OCI-LY1 (cell line): ENCODE results near the gene MRPL54.

Experiments
- H2AFZ ChIP-seq: fragments of 200-600 bp; sonication (generic), shearing (Covaris generic); 2 replicates; pipeline ENCODE4 v1.6.0; 2014; ENCODE audit warnings: antibody characterized with exemption, mild to moderate bottlenecking, low read length
- H3F3A ChIP-seq: fragments of 200-600 bp; sonication (generic), shearing (Covaris generic); 2 replicates; pipeline ENCODE4 v1.6.0; 2014; ENCODE audit warnings: mild to moderate bottlenecking, antibody characterized with exemption, low read length, moderate library complexity; ENCODE audit not compliant: insufficient read depth
- H3K27ac ChIP-seq: fragments of 200-600 bp; sonication (generic); 2 replicates; pipeline ENCODE4 v1.5.1; 2014; ENCODE audit warnings: low read length, mixed run types, mild to moderate bottlenecking, low read depth; ENCODE audit not compliant: poor library complexity, severe bottlenecking
- H3K27me3 ChIP-seq: fragments of 200-600 bp; sonication (generic); 2 replicates; pipeline ENCODE4 v1.6.0; 2014; ENCODE audit warnings: antibody characterized with exemption, mild to moderate bottlenecking, low read length, moderate library complexity; ENCODE audit not compliant: insufficient read depth
- H3K36me3 ChIP-seq: fragments of 200-600 bp; sonication (generic); 2 replicates; pipeline ENCODE4 v1.6.1; 2014; ENCODE audit warnings: mild to moderate bottlenecking, antibody characterized with exemption, low read length, moderate library complexity, mixed read lengths; ENCODE audit not compliant: insufficient read depth
- H3K4me1 ChIP-seq: fragments of 200-600 bp; sonication (generic); 2 replicates; pipeline ENCODE4 v1.5.1; 2014; ENCODE audit warnings: mild to moderate bottlenecking, low read length, moderate library complexity; ENCODE audit not compliant: insufficient read depth, severe bottlenecking
- H3K4me2 ChIP-seq: fragments of 200-600 bp; sonication (generic), shearing (Covaris generic); 2 replicates; pipeline ENCODE4 v1.6.1; 2014; ENCODE audit warnings: low read length
- H3K4me3 ChIP-seq: fragments of 200-600 bp; sonication (generic); 2 replicates; pipeline ENCODE4 v1.5.1; 2014; ENCODE audit warnings: low read length, low read depth, mild to moderate bottlenecking, mixed read lengths; ENCODE audit not compliant: poor library complexity, severe bottlenecking
- H3K79me2 ChIP-seq: fragments of 200-600 bp; shearing (Covaris generic); 2 replicates; pipeline ENCODE4 v1.6.1; 2016; ENCODE audit warnings: mixed run types, low read length, mixed read lengths; ENCODE audit not compliant: insufficient read depth
- H3K9ac ChIP-seq: fragments of 200-600 bp; sonication (generic), shearing (Covaris generic); 2 replicates; pipeline ENCODE4 v1.6.1; 2014; ENCODE audit warnings: mild to moderate bottlenecking, low read length, mixed read lengths
- H3K9me2 ChIP-seq: fragments of 200-600 bp; sonication (generic), shearing (Covaris generic); 2 replicates; pipeline ENCODE4 v1.6.1; 2014; ENCODE audit warnings: low read depth, mild to moderate bottlenecking, low read length, mixed read lengths
- H3K9me3 ChIP-seq: fragments of 200-600 bp; shearing (Covaris generic); 2 replicates; pipeline ENCODE4 v1.6.1; 2014; ENCODE audit warnings: low read length, mixed read lengths
- H4K20me1 ChIP-seq: fragments of 200-600 bp; sonication (generic), shearing (Covaris generic); 2 replicates; pipeline ENCODE4 v1.6.0; 2016; ENCODE audit warnings: mild to moderate bottlenecking, low read length; ENCODE audit not compliant: insufficient read depth
- EZH2 ChIP-seq: fragments of 200-600 bp; sonication (generic), shearing (Covaris generic); IDR thresholded peaks from 2 replicates; pipeline ENCODE4 v1.8.0; 2017; ENCODE audit warnings: borderline replicate concordance, mixed run types, mild to moderate bottlenecking, antibody characterized with exemption, low read length, moderate library complexity, mixed read lengths
- TF ChIP-seq, protein P1 (sequence below): fragments of 200-600 bp; sonication (generic), shearing (Covaris generic); IDR thresholded peaks from 2 replicates; pipeline ENCODE4 v1.5.1; 2017; ENCODE audit warnings: mild to moderate bottlenecking, antibody characterized with exemption, low read length, moderate library complexity, mixed read lengths

Gene MRPL54

DNA sequence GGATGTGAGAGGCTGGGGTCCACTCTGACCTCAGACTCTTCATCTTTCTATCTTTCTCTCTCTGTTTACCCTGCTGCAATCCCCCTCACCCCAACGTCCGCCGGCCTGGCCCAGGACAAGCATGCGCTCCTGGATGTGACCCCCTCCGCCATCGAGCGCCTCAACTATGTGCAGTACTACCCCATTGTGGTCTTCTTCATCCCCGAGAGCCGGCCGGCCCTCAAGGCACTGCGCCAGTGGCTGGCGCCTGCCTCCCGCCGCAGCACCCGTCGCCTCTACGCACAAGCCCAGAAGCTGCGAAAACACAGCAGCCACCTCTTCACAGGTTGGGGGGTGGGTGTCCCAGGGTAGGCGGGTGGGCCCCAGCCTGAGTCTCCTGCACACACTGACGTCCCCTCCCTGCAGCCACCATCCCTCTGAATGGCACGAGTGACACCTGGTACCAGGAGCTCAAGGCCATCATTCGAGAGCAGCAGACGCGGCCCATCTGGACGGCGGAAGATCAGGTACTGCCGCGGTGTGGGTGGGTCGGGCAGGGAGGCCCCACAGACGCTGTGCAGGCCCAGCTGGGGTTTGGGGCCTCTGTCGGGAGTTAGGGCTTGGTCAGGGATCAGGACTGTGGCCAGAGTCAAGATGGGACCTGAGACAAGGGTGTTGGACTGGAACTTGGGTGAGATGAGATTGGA, 16.0 kb upstream of the MRPL54 start:
- Histone ChIP-seq H3K9ac (no peak overlapping the region), H3K9me3 (no peaks in the 10 kb centered on the region), H3K36me3 (peaks cover 13% of the 10 kb centered on the region), H3K9me2 (no peaks in the 10 kb centered on the region), H3K4me1 (no peaks in the 10 kb centered on the region), H2AFZ (no peak overlapping the region), H3K27me3 (no peaks in the 10 kb centered on the region; the same call in 1 of the 2 replicates), H3K4me3 (no peak overlapping the region), H3K79me2 (no peaks in the 10 kb centered on the region), H3K27ac (no peak overlapping the region), H3F3A (no peaks in the 10 kb centered on the region), H4K20me1 (no peaks in the 10 kb centered on the region), H3K4me2 (no peak overlapping the region)
- no peak for TF ChIP-seq EZH2
- TF ChIP-seq, protein P1, sequence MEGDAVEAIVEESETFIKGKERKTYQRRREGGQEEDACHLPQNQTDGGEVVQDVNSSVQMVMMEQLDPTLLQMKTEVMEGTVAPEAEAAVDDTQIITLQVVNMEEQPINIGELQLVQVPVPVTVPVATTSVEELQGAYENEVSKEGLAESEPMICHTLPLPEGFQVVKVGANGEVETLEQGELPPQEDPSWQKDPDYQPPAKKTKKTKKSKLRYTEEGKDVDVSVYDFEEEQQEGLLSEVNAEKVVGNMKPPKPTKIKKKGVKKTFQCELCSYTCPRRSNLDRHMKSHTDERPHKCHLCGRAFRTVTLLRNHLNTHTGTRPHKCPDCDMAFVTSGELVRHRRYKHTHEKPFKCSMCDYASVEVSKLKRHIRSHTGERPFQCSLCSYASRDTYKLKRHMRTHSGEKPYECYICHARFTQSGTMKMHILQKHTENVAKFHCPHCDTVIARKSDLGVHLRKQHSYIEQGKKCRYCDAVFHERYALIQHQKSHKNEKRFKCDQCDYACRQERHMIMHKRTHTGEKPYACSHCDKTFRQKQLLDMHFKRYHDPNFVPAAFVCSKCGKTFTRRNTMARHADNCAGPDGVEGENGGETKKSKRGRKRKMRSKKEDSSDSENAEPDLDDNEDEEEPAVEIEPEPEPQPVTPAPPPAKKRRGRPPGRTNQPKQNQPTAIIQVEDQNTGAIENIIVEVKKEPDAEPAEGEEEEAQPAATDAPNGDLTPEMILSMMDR: no peak

DNA sequence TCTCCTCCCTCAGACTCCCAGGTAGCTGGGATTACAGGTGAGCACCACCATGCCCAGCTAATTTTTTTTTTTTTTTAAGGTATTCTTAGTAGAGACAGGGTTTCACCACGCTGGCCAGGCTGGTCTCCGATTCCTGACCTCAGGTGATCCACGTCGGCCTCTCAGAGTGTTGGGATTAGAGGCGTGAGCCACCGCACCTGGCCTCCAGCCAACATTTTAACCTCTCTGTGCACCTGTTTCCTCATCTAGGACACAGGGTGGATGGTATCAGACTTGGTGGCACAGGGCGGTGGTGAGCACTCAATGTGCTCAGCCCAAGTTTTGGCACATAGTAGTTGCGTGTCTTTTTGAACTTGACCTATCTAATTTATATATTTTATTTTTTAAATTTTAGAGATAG, 13.5 kb upstream of the MRPL54 start:
- Histone ChIP-seq H3K79me2 (no peaks in the 10 kb centered on the region), H3K4me2 (no peak overlapping the region), H3K36me3 (peaks cover 13% of the 10 kb centered on the region), H3K27ac (no peak overlapping the region), H2AFZ (no peak overlapping the region), H3K4me3 (no peak overlapping the region), H3F3A (no peaks in the 10 kb centered on the region), H4K20me1 (no peaks in the 10 kb centered on the region), H3K4me1 (no peaks in the 10 kb centered on the region), H3K9me2 (no peaks in the 10 kb centered on the region), H3K9ac (no peak overlapping the region), H3K27me3 (no peaks in the 10 kb centered on the region; the same call in 1 of the 2 replicates), H3K9me3 (no peaks in the 10 kb centered on the region)
- TF ChIP-seq, protein P1: no peak
- no peak for TF ChIP-seq EZH2

DNA sequence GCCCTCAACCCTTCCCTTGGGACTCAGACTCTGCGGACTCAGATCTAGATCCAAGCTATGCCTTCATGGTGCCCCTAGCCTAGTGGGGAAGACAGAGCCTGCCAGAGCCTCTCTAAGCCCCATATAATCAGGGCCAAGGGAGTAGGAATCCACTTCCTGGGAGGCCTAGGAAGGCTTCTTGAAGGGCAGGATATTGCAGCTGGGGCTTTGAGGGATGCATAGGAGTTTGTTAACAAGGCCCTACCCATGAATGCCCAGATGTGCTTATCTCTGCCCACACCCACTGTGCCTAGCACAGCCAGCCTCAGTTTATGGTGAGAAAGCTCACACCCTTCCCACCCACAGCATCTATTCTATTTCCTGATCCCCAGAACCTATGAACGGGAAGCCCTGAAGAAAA, 12.3 kb upstream of the MRPL54 start:
- Histone ChIP-seq H2AFZ (no peak overlapping the region), H3F3A (no peaks in the 10 kb centered on the region)

More for the DNA sequence above, 12.3 kb upstream of the MRPL54 start:
- Histone ChIP-seq H3K27me3 (no peaks in the 10 kb centered on the region; the same call in 1 of the 2 replicates), H3K36me3 (peaks cover 13% of the 10 kb centered on the region), H3K4me3 (no peak overlapping the region), H3K79me2 (no peaks in the 10 kb centered on the region), H3K27ac (no peak overlapping the region), H3K9me3 (no peaks in the 10 kb centered on the region), H3K4me1 (no peaks in the 10 kb centered on the region), H4K20me1 (no peaks in the 10 kb centered on the region), H3K4me2 (no peak overlapping the region), H3K9me2 (no peaks in the 10 kb centered on the region), H3K9ac (no peak overlapping the region)
- no peak for TF ChIP-seq EZH2
- TF ChIP-seq, protein P1: no peak
